NCI-H2171 treated with DMSO at 0.1 percent for 48 hours (cell line): ENCODE data around the gene BPIFB6.

ENCODE experiments used
- DNase-seq: peaks from one replicate; lab custom pipeline; 2025; lab: John Stamatoyannopoulos, UW

Gene BPIFB6

DNA sequence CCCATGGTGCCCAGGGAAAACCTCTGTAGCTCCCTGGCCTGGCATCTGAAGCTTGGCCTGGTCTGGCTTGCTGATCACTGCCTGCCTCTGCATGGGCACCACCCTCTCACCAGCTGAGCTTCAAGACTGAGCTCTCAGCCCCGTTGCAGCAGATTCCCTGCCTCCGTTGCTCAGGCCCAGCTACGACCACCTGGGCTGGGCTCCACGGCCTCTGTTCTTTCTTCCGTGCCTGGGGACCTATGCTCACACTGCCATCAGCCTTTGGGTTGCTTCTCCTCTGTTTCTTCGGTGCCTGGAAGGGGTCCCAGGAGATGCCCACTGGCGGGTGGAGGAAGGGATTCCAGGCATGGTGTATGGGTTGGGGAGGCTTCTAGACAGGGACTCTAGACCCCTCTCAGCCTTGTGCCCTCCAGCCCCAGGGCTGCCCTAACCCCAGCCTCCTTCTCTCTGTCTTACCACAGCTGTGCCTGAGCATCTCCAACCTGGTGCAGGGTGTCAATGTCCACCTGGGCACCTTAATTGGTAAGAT is 14.8 kb upstream of the BPIFB6 start:
- DNase-seq: no peak

GRCh38 chr20:33017542-33017941 is 13.9 kb upstream of the BPIFB6 start:
- no peak for DNase-seq

- DNase-seq: no peak
These were observed 13.1 kb upstream of the BPIFB6 start for GRCh38 chr20:33018169-33018931.

DNA sequence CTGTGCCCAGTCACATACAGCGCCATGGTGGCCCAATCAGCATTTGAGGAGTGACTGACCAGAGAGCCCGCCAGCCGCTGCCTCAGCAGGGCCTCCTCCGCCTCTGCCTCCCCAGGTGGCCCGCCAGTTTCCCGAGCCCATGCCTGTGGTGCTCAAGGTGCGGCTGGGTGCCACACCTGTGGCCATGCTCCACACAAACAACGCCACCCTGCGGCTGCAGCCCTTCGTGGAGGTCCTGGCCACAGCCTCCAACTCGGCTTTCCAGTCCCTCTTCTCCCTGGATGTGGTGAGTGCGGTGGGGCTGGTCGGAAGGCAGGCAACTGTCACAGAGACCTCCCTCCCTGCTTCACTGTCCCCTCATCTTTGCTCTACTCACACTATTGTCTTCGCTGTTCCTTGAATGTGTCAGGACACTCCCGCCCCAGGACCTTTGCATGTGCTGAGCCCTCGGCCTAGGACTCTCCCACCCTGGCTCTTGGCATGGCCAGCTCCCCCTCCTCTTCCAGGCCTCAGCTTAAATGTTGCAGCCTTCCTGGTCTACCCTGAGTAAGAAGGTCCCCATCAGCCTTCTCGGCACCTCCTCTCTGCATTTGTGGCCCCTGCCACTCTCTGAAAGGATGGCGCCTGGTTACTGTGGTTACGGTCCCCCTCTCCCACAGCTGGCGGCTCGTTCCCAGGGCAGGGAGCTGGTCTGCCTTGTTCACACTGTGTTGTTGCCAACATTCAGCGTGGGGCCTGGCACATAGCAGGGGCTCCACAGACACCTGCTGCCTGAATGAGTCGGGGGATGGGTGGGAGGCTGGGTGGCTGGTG is 11.8 kb upstream of the BPIFB6 start:
- no peak for DNase-seq

DNA sequence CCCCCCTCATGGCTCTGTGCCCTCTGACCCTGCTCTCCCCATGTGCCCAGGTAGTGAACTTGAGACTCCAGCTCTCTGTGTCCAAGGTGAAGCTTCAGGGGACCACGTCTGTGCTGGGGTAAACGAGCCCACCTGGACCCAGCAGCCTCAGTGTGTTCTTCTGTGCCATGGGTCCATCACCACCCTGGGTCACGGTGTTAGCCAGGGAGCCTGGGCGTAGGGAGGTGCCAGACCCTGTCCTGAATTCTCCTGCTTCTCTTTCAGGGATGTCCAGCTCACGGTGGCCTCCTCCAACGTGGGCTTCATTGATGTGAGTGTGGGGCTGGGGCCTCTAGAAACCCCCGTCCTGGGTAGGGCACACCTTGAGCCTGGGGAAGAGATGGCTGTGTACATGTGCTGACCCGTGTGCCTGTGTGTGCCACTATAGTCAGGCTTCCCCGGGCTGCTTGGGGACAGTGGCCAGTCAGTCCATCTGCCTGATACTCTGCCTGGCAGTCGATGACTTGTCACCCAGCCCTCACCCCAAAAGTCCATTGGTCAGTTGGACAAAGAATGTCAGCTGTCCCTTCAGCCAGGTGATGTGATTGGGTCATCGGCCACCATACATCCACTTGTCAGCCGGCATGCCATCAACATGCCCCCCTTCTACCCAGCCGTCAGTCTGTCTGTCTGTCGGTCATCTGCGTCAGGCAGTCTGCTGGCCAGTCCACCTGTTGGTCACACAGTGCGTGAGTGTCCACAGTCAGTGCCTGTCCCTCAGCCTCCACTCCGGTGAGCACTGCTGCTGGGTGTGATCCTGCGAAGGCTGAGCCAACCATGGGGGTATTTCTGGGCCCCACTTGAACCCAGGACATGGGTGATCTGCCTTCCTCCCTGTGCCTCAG is 10.9 kb upstream of the BPIFB6 start:
- DNase-seq: no peak

GRCh38 chr20:33021879-33022278 is 9.6 kb upstream of the BPIFB6 start:
- DNase-seq: no peak

DNA sequence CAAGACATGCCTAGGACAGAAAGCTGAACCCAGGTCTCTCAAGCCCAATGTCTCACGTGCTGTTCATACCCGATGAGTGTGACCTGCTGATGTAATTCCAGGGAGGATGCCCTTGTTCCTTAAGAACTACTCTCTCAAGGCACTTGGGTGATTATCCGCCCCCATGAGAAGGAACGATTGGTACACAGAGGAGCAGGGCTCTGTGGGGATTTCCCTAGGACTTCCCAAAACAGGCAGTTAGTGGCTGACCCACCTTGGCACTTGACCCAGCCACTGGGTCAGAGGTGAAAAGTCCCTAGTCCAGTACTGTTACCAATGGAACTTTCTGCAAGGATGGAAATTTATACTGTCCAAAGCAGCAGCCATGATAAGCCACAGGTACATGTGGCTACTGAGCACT is 9.2 kb upstream of the BPIFB6 start:
- DNase-seq: no peak

DNA sequence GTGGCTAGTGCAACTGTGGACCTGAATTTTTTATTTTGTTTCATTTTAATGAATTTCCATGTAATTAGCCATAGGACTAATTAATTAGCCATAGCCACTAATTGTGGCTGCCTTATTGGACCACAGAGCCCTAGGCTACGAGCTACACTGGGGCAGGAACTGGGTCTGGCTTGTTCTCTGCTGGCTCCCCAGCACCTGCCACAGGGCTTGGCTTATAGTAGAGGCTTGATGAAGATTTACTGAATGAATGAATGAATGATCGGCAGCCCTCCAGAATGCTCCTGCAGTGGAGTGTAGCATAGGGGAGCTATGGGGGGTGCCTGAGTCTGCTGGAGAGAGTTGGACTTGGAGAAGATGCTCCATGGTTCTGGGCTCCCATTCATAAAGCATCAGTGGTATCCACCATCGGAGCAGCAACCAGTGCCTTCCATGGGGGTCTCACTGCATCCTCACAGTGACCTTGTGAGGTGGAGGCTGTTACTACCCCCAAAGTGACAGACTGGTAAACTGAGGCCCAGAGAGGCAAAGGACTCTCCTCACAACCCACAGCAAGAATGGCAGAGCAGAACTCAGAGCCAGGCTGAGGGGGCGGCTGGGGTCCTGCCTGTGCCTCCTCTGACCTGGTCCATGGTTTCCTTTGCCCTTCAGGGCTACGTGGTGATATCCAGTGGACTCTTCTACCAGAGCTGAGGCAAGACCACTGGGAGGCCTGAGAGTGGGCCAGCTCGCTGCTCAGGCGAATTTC is 8.6 kb upstream of the BPIFB6 start:
- DNase-seq: no peak

- no peak for DNase-seq
These were observed 7.8 kb upstream of the BPIFB6 start for GRCh38 chr20:33023439-33024242.

GRCh38 chr20:33024243-33024560 is 7.2 kb upstream of the BPIFB6 start:
- DNase-seq: no peak

DNA sequence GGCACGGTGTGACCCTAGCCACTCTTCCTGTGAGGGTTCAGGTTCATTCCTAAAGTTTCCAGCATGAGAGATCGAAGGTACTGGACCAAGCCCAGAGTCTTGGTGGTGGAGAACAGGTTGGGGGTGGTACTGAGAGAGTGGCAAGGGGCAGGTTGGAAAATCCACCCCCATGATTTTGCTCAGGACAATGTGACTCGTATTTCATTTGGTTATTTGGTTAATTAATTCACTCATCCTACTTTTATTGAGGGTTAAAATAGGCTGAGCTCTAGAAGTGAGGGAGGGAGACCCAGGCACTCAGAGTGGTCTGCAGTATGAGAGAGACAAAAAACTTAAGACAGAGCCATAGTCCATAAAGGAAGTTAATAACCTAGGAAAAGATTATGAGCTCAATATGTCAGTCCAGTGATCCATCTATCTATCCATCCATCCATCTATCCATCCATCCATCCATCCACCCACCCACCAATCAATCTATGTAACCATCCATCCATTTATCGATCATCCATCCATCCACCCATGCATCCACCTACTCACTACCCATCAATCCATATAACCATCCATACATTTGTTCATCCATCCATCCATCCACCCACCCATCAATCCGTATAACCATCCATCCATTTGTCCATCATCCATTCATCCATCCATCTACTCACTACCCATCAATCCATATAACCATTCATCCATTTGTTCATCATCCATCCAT is 6.7 kb upstream of the BPIFB6 start:
- DNase-seq: no peak

- no peak for DNase-seq
These were observed 6.1 kb upstream of the BPIFB6 start for GRCh38 chr20:33025318-33025876.

DNA sequence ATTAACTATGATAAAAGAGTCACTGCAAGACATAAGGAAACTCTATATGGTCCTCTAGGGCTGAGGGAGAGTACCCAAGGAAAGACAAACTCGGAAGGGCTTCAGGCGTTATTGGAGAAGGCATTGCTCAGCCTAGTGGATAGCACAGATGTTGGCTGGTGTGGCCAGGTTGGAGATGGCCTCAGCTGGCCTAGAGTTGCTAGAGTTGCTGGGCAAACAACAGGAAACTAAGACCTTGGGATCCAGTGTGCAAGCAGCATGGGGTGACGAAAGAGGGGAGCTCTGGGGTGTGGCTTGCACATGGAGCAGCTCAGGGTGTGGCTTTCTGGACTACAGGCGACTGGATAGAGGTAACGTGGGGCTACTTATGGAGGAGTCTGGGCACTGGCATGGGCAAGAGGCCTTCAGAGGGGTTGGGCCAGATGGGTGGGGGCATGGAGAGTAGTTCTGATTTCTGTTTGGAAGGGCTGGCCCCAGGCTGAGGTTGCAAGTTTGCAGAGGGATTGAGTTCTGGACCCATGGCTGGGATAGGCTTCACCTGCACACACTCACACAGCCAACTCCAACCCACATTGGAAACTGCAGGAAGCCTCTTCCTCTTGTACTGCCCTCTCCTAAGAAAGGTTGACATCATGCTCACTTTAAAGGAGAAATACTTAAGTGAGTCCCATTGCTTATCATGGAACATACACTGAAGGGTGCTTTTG is 5.2 kb upstream of the BPIFB6 start:
- no peak for DNase-seq

DNA sequence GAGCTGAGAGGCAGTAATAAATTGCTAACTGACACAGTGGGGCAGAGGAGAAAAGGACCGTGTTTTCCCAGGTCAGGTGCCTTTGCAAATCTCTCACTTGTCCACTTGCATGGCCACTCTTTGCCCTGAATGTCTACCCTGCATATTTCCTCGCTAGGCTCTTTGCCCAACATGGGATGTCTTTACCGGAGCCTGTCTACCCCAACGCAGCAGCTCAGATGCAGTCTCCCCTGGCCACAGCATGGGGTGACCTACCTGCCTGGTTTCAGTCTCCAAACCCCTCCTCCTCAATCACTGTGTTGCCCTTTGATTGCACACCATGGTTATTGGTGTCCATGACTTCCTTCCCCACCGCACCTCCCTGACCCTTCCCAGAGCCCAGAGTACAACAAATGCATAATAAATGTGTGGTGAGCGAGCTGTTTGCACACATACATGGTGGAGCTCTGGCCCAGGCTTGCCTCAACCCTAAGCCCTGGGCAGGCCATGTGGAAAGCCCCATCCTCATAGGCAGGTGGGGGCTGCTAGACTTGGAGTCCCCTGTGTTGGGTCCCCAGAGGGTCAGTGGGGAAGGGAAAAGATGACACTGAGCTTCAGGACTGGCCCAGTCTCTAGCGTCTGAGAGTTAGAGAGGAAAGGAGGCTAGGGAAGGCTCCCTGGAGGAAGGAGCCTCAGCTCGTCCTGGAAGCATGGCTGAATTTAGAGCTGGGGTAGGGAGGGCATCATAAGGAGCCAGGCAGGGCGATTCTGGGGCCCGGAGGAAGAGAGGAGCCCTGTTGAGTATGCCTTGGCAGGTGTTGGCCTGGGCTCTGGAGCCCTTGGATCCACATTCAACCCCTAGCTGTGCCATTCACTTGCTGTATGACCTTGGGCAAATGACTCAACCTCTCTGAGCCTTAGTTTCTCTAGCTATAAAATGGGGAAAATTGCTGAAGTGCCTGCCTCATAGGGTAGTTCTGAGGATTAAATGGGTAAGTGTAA is 4.4 kb upstream of the BPIFB6 start:
- DNase-seq: no peak

- no peak for DNase-seq
These were observed 3.4 kb upstream of the BPIFB6 start for GRCh38 chr20:33027769-33028751.

- no peak for DNase-seq
These were observed 2.6 kb upstream of the BPIFB6 start for GRCh38 chr20:33028875-33029274.

GRCh38 chr20:33030076-33030475 is 1.4 kb upstream of the BPIFB6 start:
- no peak for DNase-seq
